Fibroblast of mammary gland (primary cell): ENCODE measurements around the gene G3BP2.
"Not testable (repeated sequence)": the region's sequence is repeated elsewhere in the genome, so short reads cannot be mapped to it uniquely, and the experiment has no call there.

Experiments
- DNase-seq: peaks from one replicate; pipeline ENCODE4 v3.0.0-alpha.2; 2010; ENCODE audit warnings: low read depth
- H3K4me3 ChIP-seq: 2 replicates; pipeline ENCODE4 v1.5.1; 2011; ENCODE audit warnings: low read depth, mild to moderate bottlenecking, low read length, moderate library complexity; ENCODE audit not compliant: control insufficient read depth
- TF ChIP-seq, protein P1 (sequence below): conservative IDR thresholded peaks from 2 replicates; pipeline ENCODE4 v1.5.1; 2011; ENCODE audit warnings: low read depth, low read length, inconsistent platforms; ENCODE audit not compliant: control insufficient read depth, insufficient read depth

G3BP2 gene

DNA sequence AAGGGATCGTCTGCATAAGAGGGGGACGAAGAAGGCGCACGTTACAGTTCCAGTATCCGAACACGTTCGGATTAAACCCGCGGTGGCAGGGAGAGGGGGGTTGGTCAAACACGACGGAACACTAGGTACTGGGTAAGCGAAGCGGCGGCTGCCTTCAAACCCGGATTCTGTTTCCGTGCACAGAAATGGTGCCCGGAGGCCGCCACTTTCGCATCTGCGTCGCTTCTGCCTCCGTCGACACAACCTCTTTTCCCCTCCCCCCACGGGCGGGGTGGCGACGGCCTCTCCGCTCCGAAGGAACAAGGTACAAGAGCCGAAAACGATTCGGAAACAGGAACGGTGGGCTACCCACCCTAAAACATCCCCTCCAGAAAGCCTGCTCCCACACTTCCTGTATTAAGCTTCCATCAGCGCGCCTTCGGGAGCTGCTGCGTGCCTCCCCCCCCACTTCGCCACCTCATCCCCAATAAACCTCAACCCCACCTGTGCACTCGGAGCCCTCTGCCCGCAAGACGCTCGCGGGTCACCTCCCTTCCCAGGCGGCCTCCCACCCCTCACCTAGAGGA, 667 bp downstream of the G3BP2 start:
- peak; percentile 39 for DNase-seq
- TF ChIP-seq, protein P1, sequence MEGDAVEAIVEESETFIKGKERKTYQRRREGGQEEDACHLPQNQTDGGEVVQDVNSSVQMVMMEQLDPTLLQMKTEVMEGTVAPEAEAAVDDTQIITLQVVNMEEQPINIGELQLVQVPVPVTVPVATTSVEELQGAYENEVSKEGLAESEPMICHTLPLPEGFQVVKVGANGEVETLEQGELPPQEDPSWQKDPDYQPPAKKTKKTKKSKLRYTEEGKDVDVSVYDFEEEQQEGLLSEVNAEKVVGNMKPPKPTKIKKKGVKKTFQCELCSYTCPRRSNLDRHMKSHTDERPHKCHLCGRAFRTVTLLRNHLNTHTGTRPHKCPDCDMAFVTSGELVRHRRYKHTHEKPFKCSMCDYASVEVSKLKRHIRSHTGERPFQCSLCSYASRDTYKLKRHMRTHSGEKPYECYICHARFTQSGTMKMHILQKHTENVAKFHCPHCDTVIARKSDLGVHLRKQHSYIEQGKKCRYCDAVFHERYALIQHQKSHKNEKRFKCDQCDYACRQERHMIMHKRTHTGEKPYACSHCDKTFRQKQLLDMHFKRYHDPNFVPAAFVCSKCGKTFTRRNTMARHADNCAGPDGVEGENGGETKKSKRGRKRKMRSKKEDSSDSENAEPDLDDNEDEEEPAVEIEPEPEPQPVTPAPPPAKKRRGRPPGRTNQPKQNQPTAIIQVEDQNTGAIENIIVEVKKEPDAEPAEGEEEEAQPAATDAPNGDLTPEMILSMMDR = no peak
- peak overlapping the region; percentile 94 for H3K4me3 ChIP-seq

DNA sequence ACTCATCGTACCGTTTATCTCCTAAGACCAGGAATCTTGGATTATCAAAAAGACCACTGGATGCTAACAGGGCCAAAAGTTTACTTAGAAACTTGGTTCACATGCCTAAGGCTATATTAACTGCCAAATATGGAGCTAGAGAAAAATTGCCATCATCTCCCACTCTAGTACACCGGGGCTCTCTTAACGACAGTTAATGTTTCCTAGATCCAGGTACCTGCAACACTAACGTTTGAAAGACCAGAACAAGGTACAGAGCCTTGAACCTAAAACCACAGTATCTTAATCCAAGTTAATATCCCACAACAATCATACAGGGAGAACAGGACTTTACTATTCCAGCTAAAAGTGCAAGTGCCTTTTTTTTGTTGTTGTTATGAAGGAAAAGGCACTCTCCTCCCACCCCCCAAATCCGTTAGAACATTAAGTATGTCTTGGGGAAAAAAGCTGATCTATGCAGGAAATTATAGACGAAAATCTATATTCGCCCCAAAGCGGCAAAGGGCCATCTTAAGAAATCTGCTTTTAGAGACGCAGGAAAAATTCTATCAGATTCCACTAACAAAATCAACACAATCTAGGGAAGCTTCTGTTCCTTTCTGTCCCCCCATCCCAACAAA, 1.3 kb downstream of the G3BP2 start:
- DNase-seq = peak; percentile 5
- peak overlapping the region; percentile 94 for H3K4me3 ChIP-seq
- TF ChIP-seq, protein P1 = no peak

DNA sequence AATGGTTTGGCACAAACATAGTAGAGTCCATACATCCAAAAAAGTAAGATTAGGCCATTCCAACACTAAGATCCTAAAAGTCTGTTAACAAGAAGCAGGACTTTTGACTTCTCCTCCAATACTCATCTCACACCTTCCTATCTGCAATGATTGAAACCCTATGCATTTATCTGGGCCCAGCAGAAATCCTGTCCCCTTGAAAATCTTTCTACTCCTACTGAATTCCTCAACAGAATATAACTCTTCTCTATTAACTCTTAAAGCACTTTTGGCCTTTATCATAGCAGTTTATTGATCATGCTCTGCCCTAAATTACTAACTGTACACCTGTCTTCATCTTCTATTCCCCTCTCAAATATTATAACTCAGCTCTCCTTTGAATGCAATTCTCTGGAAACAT, 4.6 kb downstream of the G3BP2 start:
- H3K4me3 ChIP-seq = no peak overlapping the region
- no peak for DNase-seq
- TF ChIP-seq, protein P1 = no peak

DNA sequence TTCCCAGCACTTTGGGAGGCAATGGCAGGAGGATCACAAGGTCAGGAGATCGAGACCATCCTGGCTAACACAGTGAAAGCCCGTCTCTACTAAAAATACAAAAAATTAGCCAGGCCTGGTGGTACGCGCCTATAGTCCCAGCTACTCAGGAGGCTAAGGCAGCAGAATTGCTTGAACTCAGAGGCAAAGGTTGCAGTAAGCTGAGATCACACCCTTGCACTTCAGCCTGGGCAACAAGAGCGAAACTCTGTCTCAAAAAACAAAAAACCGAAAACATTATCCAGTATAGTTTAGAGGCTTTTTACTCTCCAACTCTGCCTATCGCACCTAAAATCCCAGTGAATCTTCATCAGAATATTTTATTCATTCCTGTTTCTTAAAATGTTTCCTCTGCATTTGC, 5.6 kb downstream of the G3BP2 start:
- not testable (repeated sequence) for H3K4me3 ChIP-seq, DNase-seq

DNA sequence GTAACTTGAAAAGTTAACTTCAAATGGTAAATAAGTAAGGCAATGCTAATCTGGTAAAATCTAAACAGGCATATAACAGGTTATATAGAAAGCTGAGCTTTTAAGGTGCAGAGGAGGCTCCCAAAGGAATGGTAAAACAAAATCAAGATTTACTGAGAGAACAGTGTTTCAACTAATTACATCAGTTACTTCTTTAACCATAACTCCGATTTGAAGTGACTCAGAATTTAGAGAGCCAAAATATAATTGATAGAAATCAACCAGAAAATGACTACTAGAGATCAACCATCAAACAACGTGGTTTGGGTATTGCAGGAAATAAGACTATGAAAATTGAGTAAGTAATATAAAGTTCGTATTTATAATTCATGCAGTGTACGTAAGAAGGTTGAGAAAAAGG, 6.9 kb downstream of the G3BP2 start:
- no peak for DNase-seq
- TF ChIP-seq, protein P1 = no peak
- H3K4me3 ChIP-seq = no peak overlapping the region

DNA sequence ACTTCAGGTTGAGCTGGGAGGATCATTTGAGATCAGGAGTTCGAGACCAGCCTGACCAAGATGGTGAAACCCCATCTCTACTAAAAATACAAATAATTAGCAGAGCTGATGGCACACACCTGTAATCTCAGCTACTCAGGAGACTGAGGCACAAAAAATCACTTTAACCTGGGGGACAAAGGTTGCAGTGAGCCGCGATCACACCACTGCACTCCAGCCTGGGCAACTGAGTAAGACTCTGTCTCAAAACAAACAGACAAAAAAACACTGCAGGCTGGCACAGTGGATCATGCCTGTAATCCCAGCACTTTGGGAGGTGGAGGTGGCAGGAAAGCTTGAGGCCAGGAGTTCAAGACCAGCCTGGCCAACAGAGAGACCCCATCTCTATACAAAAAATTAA, 8.6 kb downstream of the G3BP2 start:
- not testable (repeated sequence) for DNase-seq, H3K4me3 ChIP-seq

DNA sequence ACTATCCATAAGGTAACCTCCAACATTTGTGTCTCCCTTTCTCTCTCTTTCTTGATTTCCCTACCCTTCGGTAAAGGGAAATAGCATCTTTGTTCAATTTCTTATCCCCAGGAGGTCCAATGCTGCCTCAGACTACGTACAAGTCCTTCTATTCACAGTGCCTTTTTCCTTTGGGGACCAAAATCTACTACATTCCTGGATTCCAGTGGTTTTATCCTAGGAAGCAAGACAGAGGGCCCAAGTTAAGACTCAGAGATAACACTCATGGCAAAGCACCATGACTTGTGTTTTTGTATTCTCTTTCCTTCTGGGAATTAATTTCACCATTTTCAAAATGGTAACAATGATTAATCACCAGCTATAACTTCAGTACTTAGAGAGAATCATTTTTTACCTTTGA, 10.6 kb downstream of the G3BP2 start:
- H3K4me3 ChIP-seq = no peak overlapping the region
- no peak for DNase-seq
- TF ChIP-seq, protein P1 = no peak

DNA sequence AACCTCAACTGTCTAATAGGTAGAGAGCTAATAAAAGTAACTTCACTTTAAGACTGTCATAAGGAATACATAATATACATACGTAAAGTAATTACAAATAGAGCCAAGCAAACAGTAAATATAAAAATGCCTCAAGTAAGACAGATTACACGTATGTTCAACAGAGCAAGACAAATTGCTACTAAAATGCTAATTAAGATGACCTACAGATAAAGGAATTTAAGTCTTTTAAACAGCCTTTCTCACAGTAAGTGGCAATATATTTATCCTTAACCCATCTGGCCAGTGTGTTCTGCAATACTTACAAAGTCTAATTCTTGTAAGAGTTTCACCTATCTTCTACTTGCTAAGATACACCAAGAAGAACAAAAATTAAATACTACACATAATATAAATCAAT, 12.7 kb downstream of the G3BP2 start:
- TF ChIP-seq, protein P1 = no peak
- no peak overlapping the region for H3K4me3 ChIP-seq
- no peak for DNase-seq
